H9 (cell line): ENCODE measurements around the gene YPEL4. TPM values are rescaled to one million over a fixed set of nuclear protein-coding genes. Genes with fewer than 3 reads are reported as not detected.
A peak's percentile ranks its signal among the peaks of the same experiment; 100 is the strongest.

Experiments used
- DNase-seq: peaks from one replicate; pipeline ENCODE4 v3.0.0-alpha.2; 2017
- H2AFZ ChIP-seq: one replicate; pipeline ENCODE4 v1.6.1; 2013; ENCODE audit warnings: mild to moderate bottlenecking, low read length, control low read depth, moderate library complexity
- H2AK5ac ChIP-seq: 2 replicates; pipeline ENCODE4 v1.6.1; 2013; ENCODE audit warnings: low read length, control low read depth, mixed read lengths; ENCODE audit not compliant: insufficient read length
- H2BK120ac ChIP-seq: one replicate; pipeline ENCODE4 v1.6.1; 2013; ENCODE audit warnings: low read depth, mild to moderate bottlenecking, low read length, control low read depth, inconsistent platforms; ENCODE audit not compliant: poor library complexity, severe bottlenecking
- H2BK12ac ChIP-seq: 2 replicates; pipeline ENCODE4 v1.6.1; 2013; ENCODE audit warnings: low read length, control low read depth, mixed read lengths, low read depth; ENCODE audit not compliant: insufficient read length
- H2BK15ac ChIP-seq: 2 replicates; pipeline ENCODE4 v1.6.1; 2013; ENCODE audit warnings: low read depth, low read length, control low read depth
- H2BK20ac ChIP-seq: one replicate; pipeline ENCODE4 v1.6.1; 2013; ENCODE audit warnings: low read depth, mild to moderate bottlenecking, low read length, control low read depth, inconsistent platforms; ENCODE audit not compliant: poor library complexity, severe bottlenecking
- H2BK5ac ChIP-seq: 2 replicates; pipeline ENCODE4 v1.6.1; 2013; ENCODE audit warnings: low read length, control low read depth, mixed read lengths; ENCODE audit not compliant: insufficient read length
- H3K14ac ChIP-seq: 2 replicates; pipeline ENCODE4 v1.6.1; 2013; ENCODE audit warnings: low read length, control low read depth; ENCODE audit not compliant: insufficient read depth
- H3K18ac ChIP-seq: 2 replicates; pipeline ENCODE4 v1.6.1; 2013; ENCODE audit warnings: low read depth, mild to moderate bottlenecking, mixed read lengths, low read length, control low read depth; ENCODE audit not compliant: insufficient read length
- H3K23ac ChIP-seq: 2 replicates; pipeline ENCODE4 v1.6.1; 2013; ENCODE audit warnings: low read length, control low read depth, mixed read lengths, low read depth; ENCODE audit not compliant: insufficient read length
- H3K23me2 ChIP-seq: 2 replicates; pipeline ENCODE4 v1.6.1; 2013; ENCODE audit warnings: low read depth, mild to moderate bottlenecking, mixed read lengths, low read length, control low read depth; ENCODE audit not compliant: insufficient read length, poor library complexity, severe bottlenecking
- H3K27ac ChIP-seq: 2 replicates; pipeline ENCODE4 v1.5.1; 2013; ENCODE audit warnings: low read length, control low read depth, mixed read lengths, low read depth; ENCODE audit not compliant: insufficient read length
- H3K27me3 ChIP-seq: 2 replicates; pipeline ENCODE4 v1.6.1; 2013; ENCODE audit warnings: low read length, control low read depth, inconsistent platforms; ENCODE audit not compliant: insufficient read depth
- H3K4ac ChIP-seq: 2 replicates; pipeline ENCODE4 v1.6.1; 2013; ENCODE audit warnings: low read depth, mild to moderate bottlenecking, control low read depth, inconsistent platforms, low read length, moderate library complexity
- H3K4me1 ChIP-seq: 2 replicates; pipeline ENCODE4 v1.6.1; 2013; ENCODE audit warnings: low read length, control low read depth, inconsistent platforms; ENCODE audit not compliant: insufficient read depth
- H3K4me2 ChIP-seq: 2 replicates; pipeline ENCODE4 v1.6.1; 2013; ENCODE audit warnings: low read length, control low read depth, mixed read lengths; ENCODE audit not compliant: insufficient read length, insufficient read depth
- H3K56ac ChIP-seq: 2 replicates; pipeline ENCODE4 v1.6.1; 2013; ENCODE audit warnings: low read depth, mild to moderate bottlenecking, mixed read lengths, low read length, control low read depth; ENCODE audit not compliant: insufficient read length
- H3K79me1 ChIP-seq: 2 replicates; pipeline ENCODE4 v1.6.1; 2013; ENCODE audit warnings: low read depth, mild to moderate bottlenecking, moderate library complexity, low read length, control low read depth, inconsistent platforms; ENCODE audit not compliant: insufficient read depth, poor library complexity, severe bottlenecking
- H3K79me2 ChIP-seq: 2 replicates; pipeline ENCODE4 v1.6.1; 2013; ENCODE audit warnings: low read length, control low read depth, inconsistent platforms; ENCODE audit not compliant: insufficient read depth
- H3K9ac ChIP-seq: 2 replicates; pipeline ENCODE4 v1.6.1; 2013; ENCODE audit warnings: low read length, control low read depth, mixed read lengths; ENCODE audit not compliant: insufficient read length; ENCODE audit errors: extremely low read depth
- H3K9me3 ChIP-seq: one replicate; pipeline ENCODE4 v1.6.1; 2013; ENCODE audit warnings: low read depth, low read length, inconsistent platforms; ENCODE audit not compliant: control insufficient read depth
- H3T11ph ChIP-seq: one replicate; pipeline ENCODE4 v1.6.1; 2013; ENCODE audit warnings: mild to moderate bottlenecking, low read length, control low read depth, inconsistent platforms
- H4K20me1 ChIP-seq: one replicate; pipeline ENCODE4 v1.6.1; 2013; ENCODE audit not compliant: control insufficient read depth, insufficient read length, insufficient read depth
- H4K5ac ChIP-seq: 2 replicates; pipeline ENCODE4 v1.6.1; 2013; ENCODE audit warnings: low read depth, mild to moderate bottlenecking, mixed read lengths, low read length, control low read depth; ENCODE audit not compliant: insufficient read length
- H4K8ac ChIP-seq: replicated peaks from 2 replicates; pipeline ENCODE4 v1.6.1; 2013; ENCODE audit warnings: low read length, control low read depth, mixed read lengths, low read depth; ENCODE audit not compliant: insufficient read length
- H4K91ac ChIP-seq: 2 replicates; pipeline ENCODE4 v1.6.1; 2013; ENCODE audit warnings: low read depth, mild to moderate bottlenecking, moderate library complexity, mixed read lengths, low read length, control low read depth; ENCODE audit not compliant: insufficient read length
- H3K27ac Mint-ChIP-seq, 3 experiments: 2 replicates in 2 of 3; 3 replicates in 1 of 3; pipeline ENCODE4 v1.8.0; 2020 to 2021; ENCODE audit warnings: mixed read lengths in 3 of 3, mild to moderate bottlenecking in 1 of 3, moderate library complexity in 1 of 3
- H3K27me3 Mint-ChIP-seq: 2 replicates; pipeline ENCODE4 v1.8.0; 2021; ENCODE audit warnings: low read depth, mild to moderate bottlenecking, moderate library complexity, mixed read lengths
- H3K36me3 Mint-ChIP-seq, 3 experiments: 2 replicates in 2 of 3; 3 replicates in 1 of 3; pipeline ENCODE4 v1.8.0; 2020 to 2021; ENCODE audit warnings: low read depth in 3 of 3, mixed read lengths in 3 of 3; ENCODE audit not compliant: insufficient read depth in 1 of 3
- H3K4me1 Mint-ChIP-seq, 2 experiments: 2 replicates each; pipeline ENCODE4 v1.8.0; 2020; ENCODE audit warnings: mixed read lengths in 2 of 2
- H3K4me3 Mint-ChIP-seq, 2 experiments: 2 replicates in 1 of 2; 3 replicates in 1 of 2; pipeline ENCODE4 v1.8.0; 2020 to 2021; ENCODE audit warnings: mild to moderate bottlenecking in 2 of 2, mixed read lengths in 2 of 2, moderate library complexity in 1 of 2
- H3K9me3 Mint-ChIP-seq, 2 experiments: 2 replicates in 1 of 2; 3 replicates in 1 of 2; pipeline ENCODE4 v1.8.0; 2020; ENCODE audit warnings: mild to moderate bottlenecking in 2 of 2, mixed read lengths in 2 of 2, moderate library complexity in 1 of 2
- WGBS: extraction: QIAGEN DNeasy Blood & Tissue Kit; methylation state at CpG from one replicate; pipeline ENCODE4 v1.1.7; 2013; ENCODE audit warnings: missing lambda C conversion rate, low lambda C conversion rate, mixed read lengths; ENCODE audit not compliant: insufficient read length; ENCODE audit errors: extremely low coverage; 5-methylcytosine and 5-hydroxymethylcytosine counted together
- total RNA-seq: library from RNA; stranded (reverse); gene quantifications from 2 replicates; pipeline ENCODE4 v1.2.1, GENCODE V29; 2021
- TF ChIP-seq, protein P1 (sequence below): fragments of 200-600 bp; sonication (generic); conservative IDR thresholded peaks from 3 replicates; pipeline ENCODE4 v1.8.0; 2021; ENCODE audit warnings: antibody characterized with exemption, mild to moderate bottlenecking

Gene YPEL4
- total RNA-seq, 1 experiment from 2014 or later: 0.13 TPM

DNA sequence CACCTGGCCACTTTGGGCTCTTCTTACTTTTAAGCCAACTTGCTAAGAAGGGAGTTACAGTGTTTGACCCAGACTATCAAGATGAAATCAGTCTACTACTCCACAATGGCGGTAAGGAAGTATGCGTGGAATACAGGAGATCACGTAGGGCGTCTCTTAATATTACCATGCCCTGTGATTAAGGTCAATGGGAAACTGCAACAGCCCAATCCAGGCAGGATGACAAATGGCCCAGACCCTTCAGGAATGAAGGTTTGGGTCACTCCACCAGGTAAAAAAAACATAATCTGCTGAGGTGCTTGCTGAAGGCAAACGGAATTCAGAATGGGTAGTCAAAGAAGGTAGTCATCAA is 1.0 kb upstream of the YPEL4 start:
- H3K27ac ChIP-seq: no peak overlapping the region
- TF ChIP-seq, protein P1, sequence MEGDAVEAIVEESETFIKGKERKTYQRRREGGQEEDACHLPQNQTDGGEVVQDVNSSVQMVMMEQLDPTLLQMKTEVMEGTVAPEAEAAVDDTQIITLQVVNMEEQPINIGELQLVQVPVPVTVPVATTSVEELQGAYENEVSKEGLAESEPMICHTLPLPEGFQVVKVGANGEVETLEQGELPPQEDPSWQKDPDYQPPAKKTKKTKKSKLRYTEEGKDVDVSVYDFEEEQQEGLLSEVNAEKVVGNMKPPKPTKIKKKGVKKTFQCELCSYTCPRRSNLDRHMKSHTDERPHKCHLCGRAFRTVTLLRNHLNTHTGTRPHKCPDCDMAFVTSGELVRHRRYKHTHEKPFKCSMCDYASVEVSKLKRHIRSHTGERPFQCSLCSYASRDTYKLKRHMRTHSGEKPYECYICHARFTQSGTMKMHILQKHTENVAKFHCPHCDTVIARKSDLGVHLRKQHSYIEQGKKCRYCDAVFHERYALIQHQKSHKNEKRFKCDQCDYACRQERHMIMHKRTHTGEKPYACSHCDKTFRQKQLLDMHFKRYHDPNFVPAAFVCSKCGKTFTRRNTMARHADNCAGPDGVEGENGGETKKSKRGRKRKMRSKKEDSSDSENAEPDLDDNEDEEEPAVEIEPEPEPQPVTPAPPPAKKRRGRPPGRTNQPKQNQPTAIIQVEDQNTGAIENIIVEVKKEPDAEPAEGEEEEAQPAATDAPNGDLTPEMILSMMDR: no peak
- H3K79me2 ChIP-seq: no peaks in the 10 kb centered on the region
- no peak overlapping the region for H2BK15ac ChIP-seq
- no peak overlapping the region for H2BK120ac ChIP-seq
- H3K9me3 Mint-ChIP-seq: no peaks in the 10 kb centered on the region
- no peak overlapping the region for H3K4ac ChIP-seq
- WGBS: no CpG with 5 or more reads among the region's 5 CpGs
- H2BK20ac ChIP-seq: no peak overlapping the region
- no peak overlapping the region for H3K27ac Mint-ChIP-seq
- no peak for DNase-seq
- H4K5ac ChIP-seq: no peak overlapping the region
- no peaks in the 10 kb centered on the region for H3K9me3 ChIP-seq
- no peak overlapping the region for H3K18ac ChIP-seq
- H2BK12ac ChIP-seq: no peak overlapping the region
- no peak overlapping the region for H3K56ac ChIP-seq
- no peak overlapping the region for H3K14ac ChIP-seq
- H3K27me3 ChIP-seq: no peaks in the 10 kb centered on the region; the same call in 1 of the 2 replicates
- H4K91ac ChIP-seq: no peak overlapping the region
- H3K4me2 ChIP-seq: peak overlapping the region; percentile 51
- no peak overlapping the region for H3T11ph ChIP-seq
- H3K23me2 ChIP-seq: peaks cover 16% of the 10 kb centered on the region
- H3K79me1 ChIP-seq: no peaks in the 10 kb centered on the region
- H3K36me3 Mint-ChIP-seq: peaks cover 0 to 8% (median 5%) of the 10 kb centered on the region in 3 experiments; a peak in 2 of 7 replicates
- H3K23ac ChIP-seq: no peak overlapping the region
- H4K8ac ChIP-seq: no peak overlapping the region
- no peak overlapping the region for H2AFZ ChIP-seq
- no peak overlapping the region for H3K9ac ChIP-seq
- peaks cover 14% of the 10 kb centered on the region for H3K4me1 ChIP-seq
- no peak overlapping the region for H2AK5ac ChIP-seq
- H3K27me3 Mint-ChIP-seq: peaks cover 45% of the 10 kb centered on the region
- H2BK5ac ChIP-seq: no peak overlapping the region
- peaks cover 59 to 79% of the 10 kb centered on the region in 2 experiments for H3K4me1 Mint-ChIP-seq
- H3K4me3 Mint-ChIP-seq: peak overlapping the region; percentile 62 to 83
- H4K20me1 ChIP-seq: no peaks in the 10 kb centered on the region
